T-cell (primary cell): Measurements from ENCODE around the gene FRMD7. TPM values are rescaled to one million over a fixed set of nuclear protein-coding genes. Genes with fewer than 3 reads are reported as not detected.

Source experiments
- ATAC-seq, 4 experiments: fragments of 200-7000 bp in 3 of 4; fragments of 150-1000 bp in 1 of 4; cut with Tn5 transposase; replicated peaks in 1 of 4; 1 replicate in 3 of 4; 2 replicates in 1 of 4; pipeline ENCODE4 v1.10.0; 2021; ENCODE audit warnings: moderate library complexity in 3 of 4, mild to moderate bottlenecking in 2 of 4, moderate number of reproducible peaks in 1 of 4
- CTCF ChIA-PET, 2 donors: fragments of 300-600 bp; sonication (Branson Sonifier 250); formaldehyde crosslinking; loops; one replicate each; lab custom pipeline; 2022; ENCODE audit warnings: antibody characterized with exemption in 2 of 2; lab: Charles Lee
- POLR2A ChIA-PET, 2 donors: fragments of 300-600 bp; sonication (Branson Sonifier 250); formaldehyde crosslinking; loops; one replicate each; lab custom pipeline; 2022; ENCODE audit warnings: antibody characterized with exemption in 2 of 2; lab: Charles Lee
- DNase-seq, 35 experiments: peaks; one replicate each; pipeline versions ENCODE4 v3.0.0 to v3.0.0-alpha.2; 2013 to 2023
- H3K27ac ChIP-seq: one replicate; pipeline ENCODE4 v1.5.1; 2013; ENCODE audit warnings: low read length
- H3K27me3 ChIP-seq, 2 experiments: replicated peaks in 1 of 2; 1 replicate in 1 of 2; 2 replicates in 1 of 2; pipeline versions ENCODE4 v1.6.1 to v1.7.0; 2013; ENCODE audit warnings: low read length in 1 of 2, mixed read lengths in 1 of 2; ENCODE audit not compliant: control insufficient read depth in 2 of 2, insufficient read depth in 2 of 2; ENCODE audit errors: extremely low read depth in 1 of 2
- H3K36me3 ChIP-seq, 2 donors: 1 replicate in 1 of 2; 2 replicates in 1 of 2; pipeline versions ENCODE4 v1.6.1 to v1.7.0; 2013; ENCODE audit warnings: low read length in 1 of 2; ENCODE audit not compliant: control insufficient read depth in 2 of 2, insufficient read depth in 1 of 2; ENCODE audit errors: extremely low read depth in 1 of 2
- H3K4me1 ChIP-seq, 2 experiments: 1 replicate in 1 of 2; 2 replicates in 1 of 2; pipeline versions ENCODE4 v1.6.1 to v1.7.0; 2013; ENCODE audit warnings: low read length in 2 of 2, mixed read lengths in 1 of 2; ENCODE audit not compliant: insufficient read depth in 2 of 2, control insufficient read depth in 1 of 2; ENCODE audit errors: extremely low read depth in 1 of 2
- H3K4me3 ChIP-seq, 2 donors: 1 replicate in 1 of 2; 2 replicates in 1 of 2; pipeline versions ENCODE4 v1.5.1 to v1.7.0; 2013; ENCODE audit warnings: mild to moderate bottlenecking in 2 of 2, low read length in 1 of 2, moderate library complexity in 1 of 2; ENCODE audit not compliant: control insufficient read depth in 1 of 2; ENCODE audit errors: extremely low read depth in 1 of 2
- H3K9me3 ChIP-seq: 2 replicates; pipeline ENCODE4 v1.7.0; 2013
- H3K27ac Mint-ChIP-seq, 2 donors: one replicate each; pipeline ENCODE4 v1.8.0; 2020 to 2021; ENCODE audit warnings: mild to moderate bottlenecking in 2 of 2, mixed read lengths in 2 of 2
- H3K27me3 Mint-ChIP-seq, 2 donors: one replicate each; pipeline ENCODE4 v1.8.0; 2021 to 2022; ENCODE audit warnings: mixed read lengths in 2 of 2
- H3K36me3 Mint-ChIP-seq: one replicate; pipeline ENCODE4 v1.8.0; 2021; ENCODE audit warnings: mixed read lengths
- H3K4me1 Mint-ChIP-seq, 3 donors: one replicate each; pipeline ENCODE4 v1.8.0; 2020 to 2022; ENCODE audit warnings: mixed read lengths in 3 of 3, mild to moderate bottlenecking in 1 of 3
- H3K4me3 Mint-ChIP-seq, 3 donors: one replicate each; pipeline ENCODE4 v1.8.0; 2020 to 2022; ENCODE audit warnings: mild to moderate bottlenecking in 3 of 3, mixed read lengths in 3 of 3, moderate library complexity in 3 of 3
- H3K9me3 Mint-ChIP-seq, 3 donors: one replicate each; pipeline ENCODE4 v1.8.0; 2020 to 2022; ENCODE audit warnings: mixed read lengths in 3 of 3
- WGBS: methylation state at CpG from one replicate; pipeline ENCODE4 v1.1.5; 2013; ENCODE audit warnings: missing lambda C conversion rate; ENCODE audit not compliant: insufficient coverage; 5-methylcytosine and 5-hydroxymethylcytosine counted together
- total RNA-seq, 35 experiments: library from RNA in 6 of 35; stranded (reverse) in 6 of 35; fragments of 120-200 nt in 1 of 35; gene quantifications; one replicate each; pipeline versions ENCODE4 v1.2.1 to v1.2.4 and lab custom pipeline; 2013 to 2026

The FRMD7 gene
- total RNA-seq, 5 donors from 2014 or later (not counting 1 experiment from before 2014, with no cell fraction given) = not detected

DNA sequence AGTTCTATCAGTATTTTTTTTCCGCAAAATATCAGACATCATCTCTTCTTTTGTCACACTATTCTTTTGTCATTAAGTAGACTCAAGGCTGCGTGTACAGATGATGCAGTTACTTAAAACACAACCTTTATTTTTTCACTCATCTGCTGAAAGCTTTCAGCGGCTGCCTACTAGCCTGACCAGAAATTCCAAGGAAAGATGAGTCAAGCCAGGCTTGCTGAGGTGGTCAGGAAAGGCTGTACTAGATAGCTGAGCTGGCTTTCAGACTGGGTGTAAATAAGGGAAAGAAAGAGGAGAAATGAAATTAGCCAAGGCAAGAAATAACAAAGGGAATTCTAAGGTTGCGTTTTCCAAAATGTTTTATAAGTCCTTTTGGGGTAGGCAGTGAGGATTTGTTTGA lies 86.8 kb downstream of the FRMD7 start:
- H3K36me3 Mint-ChIP-seq = no peaks in the 10 kb centered on the region
- Histone ChIP-seq H3K27ac (no peak overlapping the region), H3K36me3 (no peaks in the 10 kb centered on the region), H3K4me1 (peaks cover 0 to 5% of the 10 kb centered on the region in 2 experiments), H3K4me3 (no peak overlapping the region), H3K27me3 (no peaks in the 10 kb centered on the region), H3K9me3 (no peaks in the 10 kb centered on the region)
- H3K27me3 Mint-ChIP-seq = peaks cover 0 to 23% of the 10 kb centered on the region in 2 donors
- WGBS = no CpG with 5 or more reads among the region's 4 CpGs
- POLR2A ChIA-PET = no interaction called here
- DNase-seq (no peak), ATAC-seq (no peak)
- H3K27ac Mint-ChIP-seq = no peak overlapping the region
- H3K9me3 Mint-ChIP-seq = no peaks in the 10 kb centered on the region
- CTCF ChIA-PET = no interaction called here
- peaks cover 65 to 69% (median 65%) of the 10 kb centered on the region in 3 donors for H3K4me1 Mint-ChIP-seq
- no peak overlapping the region for H3K4me3 Mint-ChIP-seq

DNA sequence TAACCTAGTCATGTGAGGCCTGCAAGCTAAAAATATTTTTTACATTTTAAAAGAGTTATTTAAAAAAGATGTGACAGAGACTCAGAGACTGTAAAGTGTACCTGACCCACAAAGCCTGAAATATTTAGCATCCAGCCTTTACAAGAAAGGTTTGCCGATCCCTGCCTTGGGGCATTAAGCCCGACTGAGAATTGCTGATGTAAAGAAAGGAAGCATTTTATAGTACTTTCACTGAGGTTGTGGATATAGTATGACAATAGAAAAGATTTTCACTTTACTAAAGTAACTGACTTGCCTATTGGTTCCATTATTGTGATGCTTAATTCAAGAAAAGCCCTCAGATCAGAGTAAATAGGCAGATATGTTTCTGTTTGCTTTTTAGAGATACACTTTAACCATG lies 87.8 kb downstream of the FRMD7 start:
- H3K4me1 ChIP-seq = peaks cover 0 to 7% of the 10 kb centered on the region in 2 experiments
- H3K9me3 Mint-ChIP-seq = no peaks in the 10 kb centered on the region
- ChIA-PET CTCF (no interaction called here), POLR2A (no interaction called here)
- H3K27me3 Mint-ChIP-seq = peaks cover 0 to 19% of the 10 kb centered on the region in 2 donors
- H3K27me3 ChIP-seq = no peaks in the 10 kb centered on the region
- DNase-seq (no peak), ATAC-seq (no peak)
- no peak overlapping the region for H3K27ac ChIP-seq
- no CpG with 5 or more reads among the region's 2 CpGs for WGBS
- H3K36me3 ChIP-seq = no peaks in the 10 kb centered on the region
- no peaks in the 10 kb centered on the region for H3K36me3 Mint-ChIP-seq
- H3K4me1 Mint-ChIP-seq = peaks cover 62 to 68% (median 64%) of the 10 kb centered on the region in 3 donors
- H3K27ac Mint-ChIP-seq = no peak overlapping the region
- H3K9me3 ChIP-seq = no peaks in the 10 kb centered on the region
- H3K4me3 ChIP-seq = no peak overlapping the region
- H3K4me3 Mint-ChIP-seq = no peak overlapping the region

DNA sequence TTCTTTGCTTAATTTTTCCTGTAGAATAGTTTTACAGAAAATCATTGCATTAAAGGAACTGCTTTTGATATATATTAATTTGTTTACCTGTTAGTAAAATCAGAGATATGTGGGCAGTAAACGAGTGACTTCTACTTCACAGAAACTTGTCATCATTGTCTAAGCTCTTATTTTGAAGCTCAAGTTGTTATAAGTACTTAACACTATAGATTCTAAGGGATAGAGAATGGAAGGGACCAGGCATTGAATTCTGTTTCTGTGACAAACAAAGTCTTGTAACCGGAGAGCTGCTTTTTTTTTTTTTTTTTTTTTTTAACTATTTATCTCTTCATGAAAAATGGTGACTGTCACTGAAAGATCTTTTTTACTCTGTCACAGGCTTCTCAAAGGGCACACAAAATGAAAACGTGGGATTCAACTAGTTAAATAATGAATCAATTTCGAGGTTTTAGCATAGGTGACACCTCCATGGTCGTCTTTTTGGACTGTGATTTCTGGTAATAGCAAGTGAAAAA lies 90.3 kb downstream of the FRMD7 start:
- ChIA-PET POLR2A (no interaction called here), CTCF (interaction anchor here in 1 of 2 donors (0.6 kb wide), 1 partner anchor 53 kb away, joined by 4 read pairs; no protein-coding TSS in a partner anchor)
- H3K4me1 Mint-ChIP-seq = peaks cover 65 to 68% (median 67%) of the 10 kb centered on the region in 3 donors
- H3K4me3 ChIP-seq = no peak overlapping the region
- ATAC-seq (no peak), DNase-seq (no peak)
- no CpG with 5 or more reads among the region's 5 CpGs for WGBS
- H3K4me1 ChIP-seq = peaks cover 0 to 15% of the 10 kb centered on the region in 2 experiments
- no peaks in the 10 kb centered on the region for H3K27me3 ChIP-seq
- no peak overlapping the region for H3K4me3 Mint-ChIP-seq
- H3K27ac Mint-ChIP-seq = no peak overlapping the region
- peaks cover 0 to 7% of the 10 kb centered on the region in 2 donors for H3K27me3 Mint-ChIP-seq
- H3K9me3 Mint-ChIP-seq = no peaks in the 10 kb centered on the region
- H3K27ac ChIP-seq = no peak overlapping the region
- no peaks in the 10 kb centered on the region for H3K36me3 Mint-ChIP-seq
- H3K36me3 ChIP-seq = no peaks in the 10 kb centered on the region
- no peaks in the 10 kb centered on the region for H3K9me3 ChIP-seq

DNA sequence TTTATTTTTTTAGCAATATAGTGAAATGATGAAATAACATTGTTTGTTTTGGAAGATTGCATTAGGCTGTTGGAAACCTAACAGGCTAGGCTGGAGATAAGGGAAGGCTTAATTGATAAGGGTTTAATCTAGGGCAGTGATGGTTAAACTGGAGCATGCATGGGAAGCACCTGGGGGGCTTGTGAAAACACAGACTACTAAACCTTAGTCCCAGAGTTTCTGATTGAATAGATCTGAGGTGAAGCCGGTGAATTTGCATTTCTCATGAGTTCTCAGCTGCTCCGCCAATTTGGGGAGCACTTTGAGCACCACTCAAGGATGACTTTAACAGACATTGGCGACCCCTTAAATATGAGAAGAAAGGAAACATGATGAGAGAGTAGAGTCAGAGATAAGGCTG lies 93.2 kb downstream of the FRMD7 start:
- no peak for ATAC-seq
- Histone ChIP-seq H3K27ac (no peak overlapping the region), H3K36me3 (no peaks in the 10 kb centered on the region), H3K27me3 (no peaks in the 10 kb centered on the region), H3K4me3 (no peak overlapping the region), H3K4me1 (peaks cover 4 to 19% of the 10 kb centered on the region in 2 experiments), H3K9me3 (no peaks in the 10 kb centered on the region)
- Mint-ChIP-seq H3K4me3 (no peak overlapping the region), H3K9me3 (no peaks in the 10 kb centered on the region), H3K36me3 (peaks cover under 1% of the 10 kb centered on the region), H3K4me1 (peaks cover 70 to 74% (median 72%) of the 10 kb centered on the region in 3 donors), H3K27me3 (peaks cover 0 to 3% of the 10 kb centered on the region in 2 donors), H3K27ac (no peak overlapping the region)
- POLR2A ChIA-PET = no interaction called here
- no peak for DNase-seq
- CTCF ChIA-PET = interaction anchor here in 1 of 2 donors (1.0 kb wide), 1 partner anchor 580 kb away, joined by 3 read pairs; no protein-coding TSS in a partner anchor
- WGBS = 80% methylated on average over 1 of the region's 3 CpGs

DNA sequence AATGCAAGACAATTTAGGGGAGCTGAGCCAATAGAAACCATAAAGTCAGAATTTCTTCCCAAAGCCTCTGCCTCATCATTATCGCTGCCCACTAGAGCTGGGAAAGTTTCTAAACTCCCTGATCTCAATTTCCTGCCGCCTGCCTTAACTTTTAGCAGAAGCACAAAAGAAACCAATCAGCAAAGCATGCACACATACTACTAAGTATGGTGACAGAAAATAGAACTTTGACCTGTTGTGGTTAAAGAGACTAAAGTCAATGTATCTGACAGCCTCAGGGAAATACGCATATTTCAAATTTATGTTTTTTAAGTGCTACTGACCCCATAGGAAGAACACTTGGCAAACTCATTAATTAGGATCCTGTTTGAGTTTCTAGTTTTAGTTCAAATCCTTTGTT lies 94.7 kb downstream of the FRMD7 start:
- ATAC-seq (no peak), DNase-seq (no peak)
- Mint-ChIP-seq H3K27me3 (peaks cover 0 to 9% of the 10 kb centered on the region in 2 donors), H3K4me1 (peaks cover 73 to 75% (median 74%) of the 10 kb centered on the region in 3 donors), H3K9me3 (no peaks in the 10 kb centered on the region), H3K27ac (no peak overlapping the region), H3K4me3 (peak overlapping the region in 1 of 3 donors; percentile 3), H3K36me3 (peaks cover 12% of the 10 kb centered on the region)
- Histone ChIP-seq H3K4me3 (no peak overlapping the region), H3K27me3 (no peaks in the 10 kb centered on the region), H3K27ac (no peak overlapping the region), H3K4me1 (peaks cover 4 to 19% of the 10 kb centered on the region in 2 experiments), H3K9me3 (no peaks in the 10 kb centered on the region), H3K36me3 (no peaks in the 10 kb centered on the region)
- POLR2A ChIA-PET = no interaction called here
- no CpG with 5 or more reads among the region's 3 CpGs for WGBS
- CTCF ChIA-PET = interaction anchor here (0.7 to 0.8 kb wide), 2 partner anchors 9 to 13 kb away, joined by 3 to 4 read pairs; no protein-coding TSS in a partner anchor

DNA sequence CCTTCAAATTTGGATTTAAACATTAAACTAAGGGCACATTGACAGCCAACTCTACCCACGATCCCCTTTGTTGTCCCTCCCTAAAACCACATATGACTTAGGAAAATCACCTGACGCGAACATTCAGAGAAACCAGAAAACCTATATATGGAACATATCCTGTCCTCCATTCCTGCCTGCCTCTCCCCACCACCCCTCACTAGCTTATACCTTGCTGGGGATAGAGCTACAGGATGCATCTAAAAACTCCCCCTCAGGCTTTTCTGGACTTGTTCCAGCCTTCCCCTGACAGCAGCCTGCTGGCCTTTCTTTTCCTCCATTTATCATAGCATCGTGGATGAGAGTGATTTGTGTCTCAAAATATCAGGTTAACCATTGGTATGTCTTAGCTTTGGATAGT lies 96.0 kb downstream of the FRMD7 start:
- H3K27ac ChIP-seq = no peak overlapping the region
- peak in 2 of 4 experiments; percentile 25 to 64 for ATAC-seq
- Mint-ChIP-seq H3K9me3 (no peaks in the 10 kb centered on the region), H3K4me1 (peaks cover 73 to 76% (median 74%) of the 10 kb centered on the region in 3 donors), H3K27ac (peak overlapping the region; percentile 15 to 62), H3K36me3 (peaks cover 17% of the 10 kb centered on the region), H3K27me3 (peaks cover 0 to 12% of the 10 kb centered on the region in 2 donors), H3K4me3 (peak overlapping the region in 2 of 3 donors; percentile 13 to 48)
- H3K27me3 ChIP-seq = no peaks in the 10 kb centered on the region
- DNase-seq = no peak
- CTCF ChIA-PET = interaction anchor here in 1 of 2 donors (0.6 kb wide), 1 partner anchor 1890 kb away, joined by 6 read pairs; no protein-coding TSS in a partner anchor
- no peaks in the 10 kb centered on the region for H3K9me3 ChIP-seq
- no peak overlapping the region for H3K4me3 ChIP-seq
- H3K4me1 ChIP-seq = peaks cover 4 to 16% of the 10 kb centered on the region in 2 experiments
- no peaks in the 10 kb centered on the region for H3K36me3 ChIP-seq
- POLR2A ChIA-PET = no interaction called here
- no CpG with 5 or more reads among the region's 4 CpGs for WGBS
